Measurements from ENCODE around the gene SRP14.

Gene SRP14

GRCh38 chr15:40061212-40061901, 22.4 kb upstream of the SRP14 start:
- Histone ChIP-seq H2AFZ (ENCODE audit: low read length) (no peak overlapping the region), H3K4me3 (ENCODE audit: low read length in 2 of 2) (no peak overlapping the region), H4K8ac (ENCODE audit: low read depth, low read length) (no peak overlapping the region), H3K4ac (ENCODE audit: low read length) (no peak overlapping the region), H3K36me3 (replicated peaks in 1 of 2; ENCODE audit: control insufficient read depth in 2 of 2, insufficient read depth in 2 of 2, low read length in 2 of 2) (peaks cover 0 to 1% of the 10 kb centered on the region in 2 donors), H3K4me2 (ENCODE audit: insufficient read depth, low read length, poor library complexity, severe bottlenecking) (no peak overlapping the region), H2AK5ac (ENCODE audit: low read depth, low read length) (no peak overlapping the region), H3K27ac (replicated peaks; ENCODE audit: low read length) (no peak overlapping the region), H3K18ac (ENCODE audit: low read length) (no peak overlapping the region), H3K14ac (ENCODE audit: low read length) (no peak overlapping the region), H2BK5ac (ENCODE audit: low read length) (no peak overlapping the region), H3K27me3 (ENCODE audit: control insufficient read depth in 3 of 3, insufficient read depth in 3 of 3, low read depth in 1 of 3, low read length in 3 of 3) (no peaks in the 10 kb centered on the region), H2BK12ac (ENCODE audit: low read length) (no peak overlapping the region), H2BK120ac (ENCODE audit: low read depth, low read length) (no peak overlapping the region), H3K9ac (ENCODE audit: low read depth, low read length, poor library complexity) (peak overlapping the region; percentile 71), H3K9me3 (replicated peaks in 1 of 2; ENCODE audit: control insufficient read depth in 2 of 2, insufficient read depth in 1 of 2, low read depth in 1 of 2, low read length in 2 of 2) (no peaks in the 10 kb centered on the region), H3K23ac (ENCODE audit: low read depth, low read length, poor library complexity) (no peak overlapping the region), H2BK15ac (ENCODE audit: low read length) (no peak overlapping the region), H4K91ac (ENCODE audit: low read depth, low read length, poor library complexity) (no peak overlapping the region), H3K4me1 (ENCODE audit: control insufficient read depth in 2 of 2, insufficient read depth in 1 of 2, low read depth in 1 of 2, low read length in 2 of 2) (peaks cover 0 to 2% of the 10 kb centered on the region in 2 donors), H3K79me1 (ENCODE audit: low read depth, low read length) (no peaks in the 10 kb centered on the region)
- no CpG with 5 or more reads among the region's 15 CpGs for WGBS, 2 donors (ENCODE audit: extremely low coverage in 2 of 2, insufficient read length in 2 of 2, insufficient replicate concordance in 1 of 2)
- no peak for DNase-seq (ENCODE audit: low spot score)

GRCh38 chr15:40060236-40060961, 21.4 kb upstream of the SRP14 start:
- H3K18ac ChIP-seq (ENCODE audit: low read length) = no peak overlapping the region
- H3K4me1 ChIP-seq (ENCODE audit: control insufficient read depth in 2 of 2, insufficient read depth in 1 of 2, low read depth in 1 of 2, low read length in 2 of 2) = peaks cover 0 to 2% of the 10 kb centered on the region in 2 donors
- H3K4me2 ChIP-seq (ENCODE audit: insufficient read depth, low read length, poor library complexity, severe bottlenecking) = no peak overlapping the region
- H3K9me3 ChIP-seq (replicated peaks in 1 of 2; ENCODE audit: control insufficient read depth in 2 of 2, insufficient read depth in 1 of 2, low read depth in 1 of 2, low read length in 2 of 2) = no peaks in the 10 kb centered on the region
- H2AK5ac ChIP-seq (ENCODE audit: low read depth, low read length) = no peak overlapping the region
- no peak overlapping the region for H3K4ac ChIP-seq (ENCODE audit: low read length)
- H2BK12ac ChIP-seq (ENCODE audit: low read length) = no peak overlapping the region
- H2BK120ac ChIP-seq (ENCODE audit: low read depth, low read length) = no peak overlapping the region
- H3K4me3 ChIP-seq (ENCODE audit: low read length in 2 of 2) = no peak overlapping the region
- no peaks in the 10 kb centered on the region for H3K27me3 ChIP-seq (ENCODE audit: control insufficient read depth in 3 of 3, insufficient read depth in 3 of 3, low read depth in 1 of 3, low read length in 3 of 3)
- peaks cover 0 to 1% of the 10 kb centered on the region in 2 donors for H3K36me3 ChIP-seq (replicated peaks in 1 of 2; ENCODE audit: control insufficient read depth in 2 of 2, insufficient read depth in 2 of 2, low read length in 2 of 2)
- H3K79me1 ChIP-seq (ENCODE audit: low read depth, low read length) = no peaks in the 10 kb centered on the region
- no peak overlapping the region for H2BK5ac ChIP-seq (ENCODE audit: low read length)
- no peak overlapping the region for H3K27ac ChIP-seq (replicated peaks; ENCODE audit: low read length)
- H2BK15ac ChIP-seq (ENCODE audit: low read length) = no peak overlapping the region
- H4K91ac ChIP-seq (ENCODE audit: low read depth, low read length, poor library complexity) = no peak overlapping the region
- no CpG with 5 or more reads among the region's 10 CpGs for WGBS, 2 donors (ENCODE audit: extremely low coverage in 2 of 2, insufficient read length in 2 of 2, insufficient replicate concordance in 1 of 2)
- no peak overlapping the region for H2AFZ ChIP-seq (ENCODE audit: low read length)
- no peak for DNase-seq (ENCODE audit: low spot score)
- no peak overlapping the region for H4K8ac ChIP-seq (ENCODE audit: low read depth, low read length)
- no peak overlapping the region for H3K23ac ChIP-seq (ENCODE audit: low read depth, low read length, poor library complexity)
- no peak overlapping the region for H3K14ac ChIP-seq (ENCODE audit: low read length)
- no peak overlapping the region for H3K9ac ChIP-seq (ENCODE audit: low read depth, low read length, poor library complexity)

- no peaks in the 10 kb centered on the region for H3K79me1 ChIP-seq (ENCODE audit: low read depth, low read length)
- no peak overlapping the region for H3K18ac ChIP-seq (ENCODE audit: low read length)
- H2AK5ac ChIP-seq (ENCODE audit: low read depth, low read length) = no peak overlapping the region
- no peak overlapping the region for H3K4me3 ChIP-seq (ENCODE audit: low read length in 2 of 2)
- H2AFZ ChIP-seq (ENCODE audit: low read length) = no peak overlapping the region
- no peak overlapping the region for H2BK12ac ChIP-seq (ENCODE audit: low read length)
- no peak overlapping the region for H3K23ac ChIP-seq (ENCODE audit: low read depth, low read length, poor library complexity)
- no peak overlapping the region for H3K4me2 ChIP-seq (ENCODE audit: insufficient read depth, low read length, poor library complexity, severe bottlenecking)
- peaks cover 0 to 1% of the 10 kb centered on the region in 2 donors for H3K36me3 ChIP-seq (replicated peaks in 1 of 2; ENCODE audit: control insufficient read depth in 2 of 2, insufficient read depth in 2 of 2, low read length in 2 of 2)
- no peak overlapping the region for H3K9ac ChIP-seq (ENCODE audit: low read depth, low read length, poor library complexity)
- H3K14ac ChIP-seq (ENCODE audit: low read length) = no peak overlapping the region
- H3K27ac ChIP-seq (replicated peaks; ENCODE audit: low read length) = no peak overlapping the region
- no peak overlapping the region for H4K91ac ChIP-seq (ENCODE audit: low read depth, low read length, poor library complexity)
- H3K27me3 ChIP-seq (ENCODE audit: control insufficient read depth in 3 of 3, insufficient read depth in 3 of 3, low read depth in 1 of 3, low read length in 3 of 3) = no peaks in the 10 kb centered on the region
- no peaks in the 10 kb centered on the region for H3K9me3 ChIP-seq (replicated peaks in 1 of 2; ENCODE audit: control insufficient read depth in 2 of 2, insufficient read depth in 1 of 2, low read depth in 1 of 2, low read length in 2 of 2)
- no peak for DNase-seq (ENCODE audit: low spot score)
- H2BK120ac ChIP-seq (ENCODE audit: low read depth, low read length) = no peak overlapping the region
- H2BK5ac ChIP-seq (ENCODE audit: low read length) = no peak overlapping the region
- WGBS, 2 donors (ENCODE audit: extremely low coverage in 2 of 2, insufficient read length in 2 of 2, insufficient replicate concordance in 1 of 2) = no CpG with 5 or more reads among the region's 11 CpGs
- H4K8ac ChIP-seq (ENCODE audit: low read depth, low read length) = no peak overlapping the region
- H3K4ac ChIP-seq (ENCODE audit: low read length) = no peak overlapping the region
- H2BK15ac ChIP-seq (ENCODE audit: low read length) = no peak overlapping the region
- H3K4me1 ChIP-seq (ENCODE audit: control insufficient read depth in 2 of 2, insufficient read depth in 1 of 2, low read depth in 1 of 2, low read length in 2 of 2) = peaks cover 1 to 5% of the 10 kb centered on the region in 2 donors
Measured at GRCh38 chr15:40059821-40060220, 20.8 kb upstream of the SRP14 start.

GRCh38 chr15:40058476-40059140, 19.6 kb upstream of the SRP14 start:
- no peak overlapping the region for H3K27ac ChIP-seq (replicated peaks; ENCODE audit: low read length)
- no peak overlapping the region for H3K14ac ChIP-seq (ENCODE audit: low read length)
- peaks cover 0 to 1% of the 10 kb centered on the region in 2 donors for H3K36me3 ChIP-seq (replicated peaks in 1 of 2; ENCODE audit: control insufficient read depth in 2 of 2, insufficient read depth in 2 of 2, low read length in 2 of 2)
- DNase-seq (ENCODE audit: low spot score) = no peak
- H3K4me1 ChIP-seq (ENCODE audit: control insufficient read depth in 2 of 2, insufficient read depth in 1 of 2, low read depth in 1 of 2, low read length in 2 of 2) = peaks cover 3 to 8% of the 10 kb centered on the region in 2 donors
- H4K91ac ChIP-seq (ENCODE audit: low read depth, low read length, poor library complexity) = no peak overlapping the region
- H2BK5ac ChIP-seq (ENCODE audit: low read length) = no peak overlapping the region
- WGBS, 2 donors (ENCODE audit: extremely low coverage in 2 of 2, insufficient read length in 2 of 2, insufficient replicate concordance in 1 of 2) = no CpG with 5 or more reads among the region's 3 CpGs
- H2BK15ac ChIP-seq (ENCODE audit: low read length) = no peak overlapping the region
- no peaks in the 10 kb centered on the region for H3K79me1 ChIP-seq (ENCODE audit: low read depth, low read length)
- no peaks in the 10 kb centered on the region for H3K9me3 ChIP-seq (replicated peaks in 1 of 2; ENCODE audit: control insufficient read depth in 2 of 2, insufficient read depth in 1 of 2, low read depth in 1 of 2, low read length in 2 of 2)
- H3K9ac ChIP-seq (ENCODE audit: low read depth, low read length, poor library complexity) = no peak overlapping the region
- no peak overlapping the region for H4K8ac ChIP-seq (ENCODE audit: low read depth, low read length)
- H3K4me2 ChIP-seq (ENCODE audit: insufficient read depth, low read length, poor library complexity, severe bottlenecking) = no peak overlapping the region
- H3K27me3 ChIP-seq (ENCODE audit: control insufficient read depth in 3 of 3, insufficient read depth in 3 of 3, low read depth in 1 of 3, low read length in 3 of 3) = no peaks in the 10 kb centered on the region
- no peak overlapping the region for H3K4me3 ChIP-seq (ENCODE audit: low read length in 2 of 2)
- H3K18ac ChIP-seq (ENCODE audit: low read length) = no peak overlapping the region
- no peak overlapping the region for H2BK120ac ChIP-seq (ENCODE audit: low read depth, low read length)
- H2AK5ac ChIP-seq (ENCODE audit: low read depth, low read length) = no peak overlapping the region
- H2BK12ac ChIP-seq (ENCODE audit: low read length) = no peak overlapping the region
- H2AFZ ChIP-seq (ENCODE audit: low read length) = no peak overlapping the region
- no peak overlapping the region for H3K23ac ChIP-seq (ENCODE audit: low read depth, low read length, poor library complexity)
- H3K4ac ChIP-seq (ENCODE audit: low read length) = no peak overlapping the region
